KOPT-K1 (cell line): ENCODE results near the gene SH3PXD2B.
"Not testable (repeated sequence)": the region's sequence is repeated elsewhere in the genome, so short reads cannot be mapped to it uniquely, and the experiment has no call there.

ENCODE experiments used
- H3K27ac ChIP-seq: fragments of 200-600 bp; sonication (generic); 2 replicates; pipeline ENCODE4 v1.5.1; 2016; ENCODE audit warnings: antibody characterized with exemption, mild to moderate bottlenecking, low read depth, low read length; ENCODE audit not compliant: poor library complexity, severe bottlenecking
- H3K36me3 ChIP-seq: fragments of 200-600 bp; sonication (generic); 2 replicates; pipeline ENCODE4 v1.5.1; 2017; ENCODE audit warnings: antibody characterized with exemption, mild to moderate bottlenecking, low read length, moderate library complexity; ENCODE audit not compliant: insufficient read depth
- H3K9me3 ChIP-seq: fragments of 200-600 bp; sonication (generic); 2 replicates; pipeline ENCODE4 v1.5.1; 2017; ENCODE audit warnings: antibody characterized with exemption, low read length, mild to moderate bottlenecking; ENCODE audit not compliant: insufficient read depth, poor library complexity, severe bottlenecking

SH3PXD2B gene

DNA sequence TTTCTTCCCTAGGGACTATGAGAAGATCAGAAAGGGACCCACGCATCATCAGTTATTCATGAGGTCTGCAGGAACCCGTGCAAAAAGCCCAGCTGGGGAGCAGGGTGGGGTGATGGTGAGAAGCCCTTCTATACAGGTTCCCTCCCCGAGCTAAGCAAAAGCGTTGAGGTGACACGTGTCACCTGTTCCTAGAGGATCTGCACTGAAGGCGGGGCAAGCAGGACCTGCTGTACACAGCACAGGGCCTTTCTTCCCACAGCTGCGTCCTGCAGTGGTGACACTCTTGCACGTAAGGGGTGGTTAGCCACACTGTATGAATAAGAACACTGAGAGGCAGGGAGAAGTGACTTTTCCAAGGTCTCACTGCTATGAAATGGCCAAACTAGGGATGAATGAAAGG, 37.2 kb upstream of the SH3PXD2B start:
- no peak overlapping the region for H3K27ac ChIP-seq
- H3K36me3 ChIP-seq = no peaks in the 10 kb centered on the region
- H3K9me3 ChIP-seq = peaks cover 8% of the 10 kb centered on the region

DNA sequence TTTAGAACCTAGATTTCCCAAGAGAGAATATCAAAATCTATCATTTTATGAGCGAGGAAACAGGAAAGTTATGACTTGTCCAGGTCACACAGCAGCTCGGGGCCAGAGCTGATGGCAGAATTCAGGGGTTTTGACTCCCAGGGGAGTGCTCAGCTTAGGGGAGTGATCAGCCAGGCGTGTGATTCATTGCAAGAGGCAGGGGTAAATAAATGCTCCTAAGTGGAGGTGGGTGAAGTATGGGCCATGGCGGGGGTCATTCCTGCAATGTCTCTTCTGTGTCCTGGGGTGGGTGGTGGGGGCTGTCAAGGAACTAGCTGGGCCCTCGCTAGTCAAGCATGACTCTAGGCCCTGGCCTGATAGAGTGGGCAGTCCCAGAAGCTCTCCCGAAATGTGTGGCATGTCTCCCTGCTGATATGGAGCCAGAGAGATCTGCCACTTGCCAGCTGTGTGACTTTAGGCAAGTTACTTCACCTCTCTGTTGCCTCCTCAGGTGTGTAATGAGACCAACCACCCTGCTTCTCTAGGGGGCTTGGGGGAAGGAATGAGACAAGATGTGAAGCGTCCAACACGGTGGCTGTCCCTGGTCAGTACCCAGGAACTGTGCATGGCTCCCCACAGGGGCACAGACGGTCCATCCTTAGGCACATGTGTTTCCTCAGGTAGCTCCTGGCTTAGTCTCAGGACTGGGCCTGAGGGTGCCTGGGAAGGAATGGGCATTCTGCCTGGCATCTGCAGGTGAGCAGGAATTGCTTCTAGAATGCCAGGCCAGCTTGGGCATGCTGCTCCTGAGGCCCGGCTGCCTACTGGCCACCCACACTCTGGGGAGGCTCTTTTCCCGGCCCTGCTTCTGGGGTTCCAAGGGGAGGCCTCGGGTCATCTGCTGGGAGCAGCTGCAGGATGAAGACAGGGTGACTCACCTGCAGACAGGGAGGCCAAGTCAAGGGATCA, 36.5 kb upstream of the SH3PXD2B start:
- no peak overlapping the region for H3K27ac ChIP-seq
- peaks cover under 1% of the 10 kb centered on the region for H3K9me3 ChIP-seq
- no peaks in the 10 kb centered on the region for H3K36me3 ChIP-seq

DNA sequence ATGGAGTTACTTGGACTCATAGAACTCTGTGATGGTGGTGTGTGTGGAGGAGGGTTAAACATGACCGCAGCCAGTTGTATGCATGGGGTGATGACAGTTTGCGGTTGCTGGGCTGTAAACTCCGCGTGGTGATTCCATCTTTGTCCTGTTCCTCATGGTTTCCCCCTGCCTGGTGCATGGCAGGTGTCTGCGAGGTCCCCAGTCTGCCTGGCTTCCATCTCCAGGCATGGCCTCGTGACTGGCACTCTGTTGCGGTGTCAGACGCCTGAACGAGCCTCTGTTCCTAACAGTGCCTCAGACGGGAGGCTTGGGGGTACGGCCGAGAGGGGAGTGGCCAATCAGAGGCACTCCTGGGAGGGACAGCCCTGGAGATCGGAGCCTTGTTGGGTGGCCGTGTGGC, 33.9 kb upstream of the SH3PXD2B start:
- no peak overlapping the region for H3K27ac ChIP-seq
- H3K36me3 ChIP-seq = no peaks in the 10 kb centered on the region
- peaks cover 8% of the 10 kb centered on the region for H3K9me3 ChIP-seq

DNA sequence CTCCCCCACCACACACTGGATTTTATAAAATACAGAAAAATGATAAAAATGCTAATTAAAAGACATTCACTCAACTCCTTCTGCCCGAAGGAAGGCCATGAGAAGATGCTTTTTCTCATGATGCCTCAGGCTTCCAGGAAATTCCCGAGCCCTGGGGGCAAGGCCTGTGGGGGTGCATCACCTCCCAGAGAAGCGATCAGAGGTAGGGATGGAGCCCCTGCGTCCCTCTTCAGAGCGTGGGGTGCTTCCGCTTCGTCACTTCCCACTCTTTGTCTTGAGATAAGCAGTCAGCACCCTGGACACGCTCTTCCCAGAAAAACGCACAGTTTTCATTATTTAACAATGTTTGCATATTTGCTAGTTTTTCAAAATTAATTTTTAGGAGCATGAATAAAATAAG, 33.3 kb upstream of the SH3PXD2B start:
- no peak overlapping the region for H3K27ac ChIP-seq
- H3K36me3 ChIP-seq = no peaks in the 10 kb centered on the region
- H3K9me3 ChIP-seq = peaks cover 8% of the 10 kb centered on the region

DNA sequence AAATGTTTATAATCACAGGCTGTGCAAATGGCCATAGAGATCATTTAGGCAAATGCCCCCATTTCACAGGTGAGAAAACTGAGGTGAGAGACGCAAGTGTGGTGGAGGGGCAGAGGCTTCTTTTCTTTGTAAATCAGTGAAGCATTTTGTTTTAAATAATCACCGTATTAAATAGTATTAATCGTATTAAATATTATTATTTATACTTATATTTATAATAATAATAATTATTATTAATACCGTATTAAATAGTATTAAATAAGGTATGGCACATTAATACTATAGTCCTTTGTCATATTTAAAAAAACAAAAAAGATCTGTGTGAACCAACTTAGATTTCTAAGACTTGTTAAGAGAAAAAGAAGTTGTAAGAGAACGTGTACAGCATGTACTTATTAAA, 32.6 kb upstream of the SH3PXD2B start:
- no peak overlapping the region for H3K27ac ChIP-seq

DNA sequence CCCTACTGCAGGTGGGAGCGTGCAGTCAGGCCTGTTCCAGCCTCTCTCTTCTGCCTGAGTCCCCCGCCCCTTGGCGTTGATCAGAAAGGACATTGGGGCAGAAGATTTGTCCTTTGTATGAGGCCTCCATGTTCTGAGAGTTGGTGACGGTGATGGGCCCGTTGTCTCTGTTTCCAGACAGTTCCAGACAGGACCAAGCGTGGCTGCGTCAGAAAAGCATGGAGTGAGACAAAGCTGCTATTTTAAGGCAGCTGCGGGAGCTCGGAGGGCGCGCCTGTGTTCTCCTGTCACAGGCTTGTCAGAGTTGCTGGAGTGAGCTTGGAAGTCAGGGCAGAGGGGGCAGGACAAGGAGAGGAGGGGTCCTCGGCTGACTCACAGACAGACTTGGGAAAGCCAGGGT, 32.1 kb upstream of the SH3PXD2B start:
- no peaks in the 10 kb centered on the region for H3K36me3 ChIP-seq
- H3K27ac ChIP-seq = no peak overlapping the region
- peaks cover 8% of the 10 kb centered on the region for H3K9me3 ChIP-seq

More for the DNA sequence above, 32.6 kb upstream of the SH3PXD2B start:
- H3K9me3 ChIP-seq = peaks cover 8% of the 10 kb centered on the region
- H3K36me3 ChIP-seq = no peaks in the 10 kb centered on the region

DNA sequence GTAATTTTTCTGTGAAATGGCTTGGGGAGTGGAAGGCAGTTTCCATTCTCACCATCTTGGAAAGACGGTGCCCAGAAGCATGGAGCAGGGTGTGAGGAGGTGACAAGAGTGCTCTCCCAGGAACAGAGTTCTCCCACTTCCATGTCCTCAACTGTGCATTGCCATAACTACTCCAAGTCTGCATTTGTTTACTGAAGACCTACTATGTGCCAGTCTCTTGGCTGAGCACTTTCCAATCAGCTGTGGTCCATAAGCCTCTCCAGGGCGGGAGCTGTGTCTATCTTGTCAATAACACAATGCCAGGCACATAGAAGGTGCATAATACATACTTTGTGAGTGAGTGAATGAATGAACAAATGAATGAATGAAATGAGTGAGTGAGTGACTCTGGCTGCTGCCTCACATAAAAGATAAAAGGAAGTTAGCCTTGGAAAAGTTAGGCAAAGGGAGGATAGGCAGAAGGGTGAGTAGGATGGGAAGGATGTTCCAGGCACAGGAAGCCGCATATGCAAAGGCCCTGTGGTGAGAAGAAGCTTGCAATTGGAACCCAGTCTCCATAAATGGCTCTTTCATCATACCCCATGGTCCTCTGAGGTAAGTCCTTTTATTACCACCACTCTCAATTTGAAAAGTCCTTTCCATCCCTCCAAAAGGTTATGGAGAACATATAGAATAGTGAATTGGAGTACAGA, 31.3 kb upstream of the SH3PXD2B start:
- H3K9me3 ChIP-seq = peaks cover 8% of the 10 kb centered on the region
- H3K36me3 ChIP-seq = no peaks in the 10 kb centered on the region
- H3K27ac ChIP-seq = no peak overlapping the region

DNA sequence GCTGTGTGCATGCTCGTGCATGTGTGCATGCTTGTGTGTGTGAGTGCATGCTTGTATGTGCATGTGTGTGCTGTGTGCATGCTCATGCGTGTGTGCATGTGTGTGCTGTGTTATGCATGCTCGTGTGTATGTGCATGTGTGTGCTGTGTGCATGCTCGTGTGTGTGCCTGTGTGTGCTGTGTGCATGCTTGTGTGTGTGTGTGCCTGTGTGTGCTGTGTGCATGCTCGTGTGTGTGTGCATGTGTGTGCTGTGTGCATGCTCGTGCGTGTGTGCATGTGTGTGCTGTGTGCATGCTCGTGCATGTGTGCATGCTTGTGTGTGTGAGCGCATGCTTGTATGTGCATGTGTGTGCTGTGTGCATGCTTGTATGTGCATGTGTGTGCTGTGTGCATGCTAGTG, 30.3 kb upstream of the SH3PXD2B start:
- Histone ChIP-seq H3K9me3 (peaks cover 8% of the 10 kb centered on the region), H3K36me3 (no peaks in the 10 kb centered on the region), H3K27ac (no peak overlapping the region)

DNA sequence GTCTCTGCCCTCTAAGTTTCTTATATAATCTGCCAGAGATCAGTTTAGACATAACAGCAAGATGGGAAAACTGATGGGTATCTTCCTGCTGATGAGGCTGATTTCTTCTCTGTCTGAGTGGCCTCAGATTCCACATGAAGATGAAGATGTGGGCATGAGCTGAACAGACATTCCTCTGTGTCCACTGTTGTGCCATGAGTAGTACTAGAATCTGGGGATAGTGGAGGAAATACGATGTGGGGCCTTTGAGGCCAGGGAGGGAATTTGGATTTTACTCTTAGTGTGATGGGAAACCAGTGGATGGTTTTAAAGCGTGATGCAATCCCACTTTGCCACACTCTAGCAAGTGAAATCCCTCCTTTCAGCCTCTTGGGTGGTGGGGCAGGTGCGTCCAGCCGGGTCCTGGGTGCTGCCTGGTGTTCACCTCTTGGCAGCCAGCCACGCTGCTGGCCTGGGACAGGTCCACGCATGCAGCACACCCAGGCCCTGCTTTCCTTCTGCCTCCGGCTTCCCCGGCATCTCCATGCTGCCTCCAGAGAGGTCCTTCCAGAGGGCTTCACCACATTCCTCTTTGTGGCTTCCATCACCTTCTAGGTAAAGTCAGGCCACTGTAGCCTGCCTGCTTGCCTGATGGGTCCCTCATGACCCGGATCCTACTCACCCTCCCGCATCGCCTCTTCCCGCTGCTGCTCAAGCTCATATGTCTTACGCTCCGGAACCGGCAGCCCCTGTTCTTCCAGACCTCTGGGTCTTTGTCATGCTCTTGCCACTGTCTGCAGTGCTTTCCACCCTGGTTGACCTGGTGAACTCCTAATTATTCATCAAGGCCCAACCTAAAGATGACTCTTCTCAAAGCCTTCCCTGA, 28.1 kb upstream of the SH3PXD2B start:
- H3K27ac ChIP-seq = no peak overlapping the region

DNA sequence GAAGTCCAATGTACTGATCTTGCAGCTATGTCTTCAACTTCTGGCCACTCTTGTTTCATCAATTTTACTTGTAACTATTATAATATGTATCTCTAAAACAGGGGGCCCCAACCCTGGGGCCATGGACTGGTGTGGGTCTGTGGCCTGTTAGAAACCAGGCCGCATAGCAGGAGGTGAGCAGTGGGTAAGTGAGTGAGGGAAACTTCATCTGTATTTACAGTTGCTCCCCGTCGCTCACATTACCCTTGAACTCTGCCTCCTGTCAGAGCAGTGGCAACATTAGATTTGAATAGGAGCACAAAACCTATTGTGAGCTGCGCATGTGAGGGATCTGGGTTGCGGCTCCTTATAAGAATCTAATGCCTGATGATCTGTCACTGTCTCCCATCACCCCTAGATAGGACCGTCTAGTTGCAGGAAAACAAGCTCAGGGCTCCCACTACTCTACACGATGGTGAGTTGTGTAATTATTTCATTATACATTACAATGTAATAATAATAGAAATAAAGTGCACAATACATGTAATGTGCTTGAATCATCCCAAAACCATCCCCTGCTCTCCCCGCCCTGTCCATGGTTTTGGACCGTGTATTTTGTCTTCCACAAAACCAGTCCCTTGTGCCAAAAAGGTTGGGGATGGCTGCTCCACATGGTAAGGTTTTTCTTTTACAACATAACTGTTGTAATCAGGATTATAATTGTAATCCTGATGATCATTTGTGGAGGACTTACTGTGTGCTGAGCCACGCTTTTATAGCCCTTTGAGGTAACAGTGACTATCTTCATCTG, 26.9 kb upstream of the SH3PXD2B start:
- Histone ChIP-seq H3K27ac (no peak overlapping the region), H3K36me3 (no peaks in the 10 kb centered on the region), H3K9me3 (peaks cover 8% of the 10 kb centered on the region)

More for the DNA sequence above, 28.1 kb upstream of the SH3PXD2B start:
- H3K9me3 ChIP-seq = peaks cover 8% of the 10 kb centered on the region
- no peaks in the 10 kb centered on the region for H3K36me3 ChIP-seq

DNA sequence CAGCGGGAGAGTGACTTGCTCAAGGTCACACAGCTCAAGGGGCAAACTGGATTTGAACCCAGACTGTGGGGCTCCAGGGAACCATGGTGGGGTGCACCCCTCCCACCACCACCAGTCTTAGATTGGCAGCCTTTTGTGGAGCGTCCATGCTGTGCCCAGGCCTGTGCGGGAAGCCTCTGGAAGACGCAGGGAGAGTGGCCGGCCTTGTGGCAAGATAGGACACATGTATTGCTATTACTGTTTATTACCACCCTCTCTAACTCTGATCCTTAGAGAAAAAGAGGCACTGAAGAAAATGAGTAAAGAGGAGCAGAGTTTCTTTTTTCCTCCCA, 25.4 kb upstream of the SH3PXD2B start:
- Histone ChIP-seq H3K36me3 (no peaks in the 10 kb centered on the region), H3K27ac (no peak overlapping the region), H3K9me3 (peaks cover 4% of the 10 kb centered on the region)

DNA sequence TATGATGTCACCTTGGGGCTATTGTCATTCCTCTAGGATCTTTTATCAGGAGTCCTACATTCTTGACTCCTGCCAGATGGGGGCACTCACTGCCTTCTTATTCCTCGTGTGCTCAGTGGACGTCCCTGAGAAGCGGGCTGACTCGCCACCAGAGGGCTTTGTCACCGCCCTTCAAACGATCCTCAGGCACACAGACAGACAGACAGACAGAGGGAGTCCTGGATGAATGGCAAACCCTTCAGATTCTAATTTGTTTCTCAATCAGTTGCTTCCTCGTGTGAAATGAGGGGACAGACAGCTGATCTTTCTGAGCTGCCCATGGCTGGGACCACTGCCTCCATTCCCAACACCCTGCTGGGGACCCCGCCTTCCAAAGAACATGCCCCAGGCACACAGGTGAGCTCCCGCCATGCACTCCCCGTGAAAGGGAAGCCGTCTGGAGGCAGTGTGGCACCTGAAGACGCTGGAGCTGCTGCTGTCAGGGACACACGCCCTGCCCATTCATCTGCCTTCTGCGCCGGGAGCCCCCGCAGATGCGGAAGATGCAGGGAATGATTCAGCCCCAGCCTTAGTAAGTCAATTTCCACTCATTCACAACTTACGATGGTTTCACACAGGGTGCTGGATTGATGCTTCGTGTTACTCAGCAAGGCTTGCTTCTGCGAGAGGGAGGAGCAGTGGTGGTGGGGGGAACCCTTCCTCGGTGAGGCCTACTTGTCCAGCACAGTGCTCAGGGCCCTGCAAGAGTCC, 24.9 kb upstream of the SH3PXD2B start:
- no peaks in the 10 kb centered on the region for H3K9me3 ChIP-seq
- no peaks in the 10 kb centered on the region for H3K36me3 ChIP-seq
- H3K27ac ChIP-seq = no peak overlapping the region

DNA sequence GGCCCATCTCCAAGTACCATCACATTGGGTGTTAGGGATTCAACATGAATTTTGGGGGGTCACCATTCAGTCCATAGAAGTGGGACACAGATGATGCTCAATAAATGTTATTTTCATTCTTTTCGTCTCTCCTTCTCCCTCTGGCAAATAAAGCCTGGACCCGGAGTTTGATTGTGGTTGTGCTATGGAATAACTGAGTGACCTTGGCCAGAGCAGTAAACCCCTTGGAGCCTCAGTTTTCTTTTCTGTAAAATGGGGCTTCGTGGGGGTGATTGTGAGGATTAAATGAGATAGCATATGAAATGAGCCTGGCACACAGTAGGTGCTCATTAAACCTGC, 24.3 kb upstream of the SH3PXD2B start:
- H3K9me3 ChIP-seq, H3K36me3 ChIP-seq, H3K27ac ChIP-seq: not testable (repeated sequence)

DNA sequence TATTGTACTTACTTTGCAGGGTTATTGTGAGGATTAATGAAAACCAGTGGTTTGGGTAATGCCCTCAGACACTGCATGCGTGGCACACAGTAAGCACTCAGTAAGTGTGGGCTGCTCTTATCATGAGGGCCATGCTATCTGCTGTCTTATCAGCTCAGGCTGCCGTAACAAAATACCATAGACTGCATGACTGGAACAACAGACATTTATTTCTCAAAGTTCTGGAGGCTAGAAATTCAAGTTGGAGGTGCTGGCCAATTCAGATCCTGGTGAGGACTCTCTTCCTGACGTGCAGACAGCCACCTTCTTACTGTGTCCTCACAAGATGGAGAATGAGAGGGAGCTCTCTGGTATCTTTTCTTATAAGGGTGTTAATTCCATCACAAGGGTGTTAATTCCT, 23.9 kb upstream of the SH3PXD2B start:
- no peaks in the 10 kb centered on the region for H3K9me3 ChIP-seq
- no peaks in the 10 kb centered on the region for H3K36me3 ChIP-seq
- no peak overlapping the region for H3K27ac ChIP-seq
